Activated CD4-positive, alpha-beta T cell treated with anti-CD3 and anti-CD28 coated beads, Interleukin-2, amount 50 U/mL, for 1 hour (primary cell): ENCODE measurements around the gene SIT1.
"Not testable (repeated sequence)": the region's sequence is repeated elsewhere in the genome, so short reads cannot be mapped to it uniquely, and the experiment has no call there.

Source experiments
- DNase-seq: peaks from one replicate; pipeline ENCODE4 v3.0.0-alpha.2; 2020

SIT1 gene

DNA sequence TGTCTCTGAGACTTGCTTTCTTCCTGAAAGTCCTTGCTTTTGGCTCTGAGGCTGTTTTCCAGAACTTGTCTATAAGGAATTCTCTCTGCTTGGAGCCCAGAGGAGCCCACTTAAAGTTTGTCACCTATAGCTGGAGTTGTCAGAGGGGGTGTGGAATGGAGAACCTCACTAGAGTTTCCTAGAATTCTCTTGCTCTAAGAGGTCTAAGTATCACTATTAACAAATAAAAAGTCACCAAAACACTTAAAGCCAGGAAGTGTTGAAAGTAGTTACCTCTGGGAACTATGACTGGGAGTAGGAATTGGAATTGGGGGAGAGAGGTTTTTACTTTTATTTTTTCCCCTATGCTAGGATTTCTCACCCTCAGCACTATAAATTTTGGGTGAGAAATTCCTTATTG lies 15.0 kb downstream of the SIT1 start:
- no peak for DNase-seq

DNA sequence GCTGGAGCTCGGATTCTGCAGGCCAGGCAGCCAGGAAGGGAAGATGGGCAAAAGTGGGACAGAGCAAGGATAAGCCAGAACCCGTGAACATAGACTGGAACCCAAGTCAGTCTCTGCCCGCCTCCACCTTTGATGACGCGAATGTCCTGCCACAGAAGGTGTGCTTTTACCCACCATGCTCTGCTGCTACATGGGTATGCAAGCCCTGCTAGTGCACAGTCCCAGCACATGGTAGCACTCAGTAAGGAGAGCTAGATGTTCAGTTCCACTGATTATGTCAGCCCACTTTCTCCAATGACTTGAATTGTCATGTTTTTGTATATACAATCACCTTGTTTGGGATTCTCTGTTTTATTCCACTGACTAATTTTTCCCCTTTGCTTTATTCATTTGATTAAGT lies 21.1 kb downstream of the SIT1 start:
- DNase-seq = no peak

GRCh38 chr9:35628389-35628991 lies 22.2 kb downstream of the SIT1 start:
- no peak for DNase-seq

GRCh38 chr9:35627575-35627974 lies 23.2 kb downstream of the SIT1 start:
- no peak for DNase-seq

DNA sequence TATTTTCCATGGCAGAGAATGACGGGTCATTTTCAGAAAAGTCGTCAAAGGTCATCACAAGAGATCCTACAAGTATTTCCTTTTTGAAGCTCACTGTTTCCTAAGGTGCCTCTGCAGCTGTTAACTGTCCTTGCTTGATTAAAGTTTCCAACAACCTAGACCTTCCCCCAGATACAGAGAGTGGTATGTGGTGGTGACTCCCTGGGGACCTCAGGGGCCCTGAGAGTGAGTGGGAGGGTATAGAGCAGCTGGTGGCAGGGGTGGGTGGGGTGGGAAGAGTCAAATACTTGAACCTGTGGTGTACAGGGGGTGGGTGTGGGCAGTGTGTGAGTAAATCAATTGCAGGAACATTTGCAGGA lies 31.0 kb downstream of the SIT1 start:
- no peak for DNase-seq

- DNase-seq = no peak
Measured at GRCh38 chr9:35618854-35619799, 31.6 kb downstream of the SIT1 start.

DNA sequence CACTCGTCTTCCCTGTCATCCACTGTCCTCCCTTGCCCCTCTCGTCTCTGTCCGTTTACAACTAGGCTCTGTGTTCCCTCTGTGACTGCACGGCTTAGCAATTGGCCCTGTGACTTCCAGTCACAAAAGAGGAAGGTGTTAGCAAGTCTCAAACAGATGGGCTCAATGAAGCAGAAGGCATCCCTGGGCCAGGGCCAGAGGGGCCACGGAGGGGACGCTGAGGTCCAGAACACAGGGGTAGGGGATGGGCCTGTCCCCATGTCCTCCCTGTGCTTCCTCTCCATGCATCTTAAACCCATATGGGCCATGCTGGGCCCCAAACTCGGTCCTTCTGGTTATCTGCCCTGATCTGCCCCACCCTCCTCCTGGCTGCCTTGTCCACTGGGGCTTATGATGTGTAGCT lies 32.4 kb downstream of the SIT1 start, which contains the start of gene CD72:
Gene CD72 (minus strand): TSS at position 89 of the 403 bp plus-strand sequence. CDS start 110 bp downstream, outside the sequence.
- no peak for DNase-seq

DNA sequence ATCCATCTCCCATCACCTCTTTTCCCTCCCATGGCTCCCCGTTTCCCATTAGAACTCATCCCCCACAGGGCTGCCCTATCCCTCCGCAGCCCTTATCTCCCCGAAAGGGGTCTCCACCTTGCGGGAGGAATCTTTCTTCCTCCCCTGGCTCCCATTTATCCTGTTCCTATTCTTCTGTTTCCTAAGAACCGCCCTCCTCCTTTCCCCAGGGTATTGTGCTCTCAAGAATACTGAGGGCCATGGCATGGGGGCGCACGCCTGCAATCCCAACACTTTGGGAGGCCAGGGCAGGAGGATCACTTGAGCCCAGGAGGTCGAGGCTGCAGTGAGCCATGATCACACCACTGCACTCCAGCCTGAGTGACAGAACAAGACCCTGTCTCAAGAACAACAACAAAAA lies 33.2 kb downstream of the SIT1 start:
- DNase-seq = no peak

- DNase-seq = peak; percentile 57
Measured at GRCh38 chr9:35616681-35617459, 33.9 kb downstream of the SIT1 start.

GRCh38 chr9:35615981-35616680 lies 34.6 kb downstream of the SIT1 start:
- DNase-seq = no peak

GRCh38 chr9:35612843-35613242 lies 37.9 kb downstream of the SIT1 start:
- DNase-seq = no peak

- DNase-seq = not testable (repeated sequence)
Measured at GRCh38 chr9:35612066-35612465, 38.7 kb downstream of the SIT1 start.

- DNase-seq = peak; percentile 57
Measured at GRCh38 chr9:35611230-35611797, 39.4 kb downstream of the SIT1 start.

DNA sequence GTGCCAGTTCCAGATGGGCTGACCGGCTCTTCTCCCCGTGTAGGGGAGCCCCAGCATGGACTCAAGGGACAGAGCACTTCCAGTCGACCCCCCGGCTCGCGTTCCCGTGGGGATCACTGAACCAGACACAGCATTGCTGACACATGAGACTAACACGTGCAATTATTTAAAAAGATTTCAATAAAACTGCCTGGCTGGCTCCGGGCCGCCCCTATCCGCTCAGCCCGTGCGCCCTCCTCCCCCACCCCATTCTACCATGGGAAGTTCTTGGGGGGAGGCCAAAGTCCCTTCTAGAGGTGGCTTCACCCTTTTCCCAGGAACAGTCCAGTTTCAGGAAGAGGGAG lies 40.9 kb downstream of the SIT1 start:
- DNase-seq = no peak

DNA sequence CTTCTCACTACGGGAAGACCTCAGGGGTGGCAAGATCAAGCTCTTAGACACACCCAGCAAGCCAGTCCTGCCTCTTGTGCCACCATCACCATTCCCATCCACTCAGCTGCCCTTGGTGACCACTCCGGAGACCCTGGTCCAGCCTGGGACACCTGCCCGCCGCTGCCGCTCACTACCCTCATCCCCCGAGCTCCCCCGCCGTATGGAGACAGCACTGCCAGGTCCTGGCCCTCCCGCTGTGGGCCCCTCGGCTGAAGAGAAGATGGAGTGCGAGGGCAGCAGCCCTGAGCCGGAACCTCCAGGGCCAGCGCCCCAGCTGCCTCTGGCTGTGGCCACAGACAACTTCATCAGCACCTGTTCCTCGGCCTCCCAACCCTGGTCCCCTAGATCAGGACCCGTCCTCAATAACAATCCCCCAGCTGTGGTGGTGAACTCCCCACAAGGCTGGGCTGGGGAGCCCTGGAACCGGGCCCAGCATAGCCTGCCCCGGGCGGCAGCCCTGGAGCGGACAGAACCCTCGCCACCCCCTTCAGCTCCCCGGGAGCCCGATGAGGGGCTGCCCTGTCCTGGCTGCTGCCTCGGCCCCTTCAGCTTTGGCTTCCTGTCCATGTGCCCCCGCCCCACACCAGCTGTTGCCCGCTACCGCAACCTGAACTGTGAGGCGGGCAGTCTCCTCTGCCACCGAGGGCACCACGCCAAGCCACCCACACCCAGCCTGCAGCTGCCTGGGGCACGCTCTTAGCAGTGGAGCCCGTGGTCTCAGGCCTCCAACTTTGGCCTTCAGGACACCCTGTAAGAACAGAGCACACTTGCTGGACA lies 41.5 kb downstream of the SIT1 start:
- DNase-seq = no peak

GRCh38 chr9:35608221-35608620 lies 42.5 kb downstream of the SIT1 start:
- no peak for DNase-seq

DNA sequence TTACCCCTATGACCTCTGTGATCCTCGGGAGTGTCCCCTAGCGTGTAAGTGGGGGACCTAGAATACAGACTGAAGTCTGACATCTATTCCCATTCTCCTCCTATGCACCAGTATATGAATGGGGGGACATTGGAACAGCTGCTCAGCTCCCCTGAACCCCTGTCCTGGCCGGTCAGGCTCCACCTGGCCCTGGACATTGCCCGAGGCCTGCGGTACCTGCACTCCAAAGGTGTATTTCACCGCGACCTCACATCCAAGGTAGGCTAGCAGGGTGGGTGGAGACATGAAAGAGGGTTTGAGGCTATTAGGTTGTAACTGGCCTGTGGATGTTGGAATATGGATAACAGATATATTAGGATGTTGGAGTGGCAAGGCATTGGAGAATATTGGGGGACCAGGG lies 44.0 kb downstream of the SIT1 start:
- no peak for DNase-seq

DNA sequence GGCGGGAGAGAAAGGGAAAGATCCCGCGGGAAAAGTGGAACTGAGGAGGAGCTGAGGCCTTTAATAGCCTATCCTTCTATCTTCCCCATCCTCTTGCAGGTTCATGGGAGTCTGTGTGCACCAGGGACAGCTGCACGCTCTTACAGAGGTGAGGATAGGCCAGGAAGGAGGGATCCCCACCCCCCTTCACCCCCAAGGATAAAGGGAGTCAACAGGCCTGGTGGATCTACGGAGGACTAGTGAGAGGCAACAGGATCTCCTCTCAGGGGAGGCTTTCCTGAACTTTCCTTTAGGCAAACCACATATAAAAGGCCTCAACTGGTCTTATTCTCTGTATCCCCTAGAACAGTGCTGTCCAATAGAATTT lies 44.6 kb downstream of the SIT1 start:
- no peak for DNase-seq

GRCh38 chr9:35605351-35606137 lies 45.2 kb downstream of the SIT1 start:
- DNase-seq = peak; percentile 28

- DNase-seq = peak; percentile 78
Measured at GRCh38 chr9:35604578-35605350, 46.0 kb downstream of the SIT1 start, which contains the start of gene TESK1. TSS of gene TESK1 (plus strand) at chr9:35605262. CDS start at chr9:35605620, 358 bp downstream.
